ENCODE data around the gene LCLAT1.
A peak's percentile ranks its signal among the peaks of the same experiment; 100 is the strongest.

LCLAT1 gene

DNA sequence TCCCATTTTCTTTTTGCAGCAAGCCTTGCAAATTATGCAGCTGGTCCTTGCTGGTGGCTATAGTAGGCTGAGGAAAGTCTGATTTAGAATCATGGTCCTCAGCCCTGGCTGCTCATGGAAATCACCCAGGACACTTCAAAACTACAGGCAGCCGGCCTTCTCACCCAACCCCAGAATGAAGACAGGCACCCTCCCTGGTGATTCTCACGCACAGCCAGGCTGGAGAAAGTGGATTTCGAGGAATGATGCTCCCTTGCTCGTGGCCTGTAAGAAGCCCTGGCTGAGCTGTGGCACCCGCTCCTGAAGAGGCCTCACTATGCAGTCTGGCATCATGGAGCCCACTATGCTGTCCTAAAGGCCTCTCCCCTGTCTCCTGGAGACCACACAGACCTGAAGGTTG, 202.8 kb downstream of the LCLAT1 start:
- no peak for DNase-seq

DNA sequence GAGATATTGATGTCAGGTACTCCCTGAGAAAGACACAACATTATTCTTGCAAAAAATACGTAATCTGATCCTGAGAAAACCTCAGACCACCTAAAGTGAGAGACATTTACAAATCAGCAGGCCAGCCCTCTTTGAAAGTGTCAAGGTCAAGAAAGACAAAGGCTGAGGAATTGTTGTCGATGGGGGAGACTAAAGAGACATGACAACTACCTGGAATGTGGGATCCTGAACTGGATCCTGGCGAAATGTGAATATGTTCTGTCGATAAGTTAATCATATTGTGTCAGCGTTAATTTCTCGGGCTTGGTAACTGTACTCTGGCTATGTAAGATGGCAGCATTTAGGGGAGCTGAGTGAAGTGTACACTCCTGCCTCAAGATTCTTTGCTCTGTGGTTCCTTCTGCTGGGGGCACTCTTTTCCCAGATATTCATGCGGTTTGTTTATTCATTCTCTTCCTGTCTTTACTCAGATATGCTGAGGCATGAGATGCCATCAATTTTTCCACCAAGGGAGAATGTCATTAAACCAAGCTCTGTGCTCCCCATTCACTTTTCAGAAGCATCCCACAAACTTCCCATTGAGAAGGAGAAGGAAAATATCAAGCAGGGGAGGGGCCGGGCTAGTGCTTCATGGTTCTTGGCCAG, 205.3 kb downstream of the LCLAT1 start:
- DNase-seq: no peak

DNA sequence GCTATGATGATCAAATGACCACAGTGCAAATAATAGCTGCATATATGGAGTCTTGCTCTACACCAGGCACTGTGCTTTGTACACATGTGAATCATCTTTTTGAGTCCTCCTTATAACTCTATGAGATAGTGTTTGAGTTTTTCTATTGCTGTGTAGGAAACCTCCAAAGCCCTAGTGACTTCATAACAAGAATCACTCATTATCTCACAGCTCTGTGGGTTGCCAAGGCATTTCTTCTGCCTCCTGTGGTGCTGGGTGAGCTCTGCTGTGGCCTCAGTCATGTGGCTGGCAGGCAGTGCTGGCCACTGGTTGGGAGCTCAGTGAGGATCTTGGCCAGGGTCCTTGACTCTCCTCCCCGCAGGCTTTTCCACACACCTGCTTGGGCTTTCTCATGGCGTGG, 206.8 kb downstream of the LCLAT1 start:
- no peak for DNase-seq

DNA sequence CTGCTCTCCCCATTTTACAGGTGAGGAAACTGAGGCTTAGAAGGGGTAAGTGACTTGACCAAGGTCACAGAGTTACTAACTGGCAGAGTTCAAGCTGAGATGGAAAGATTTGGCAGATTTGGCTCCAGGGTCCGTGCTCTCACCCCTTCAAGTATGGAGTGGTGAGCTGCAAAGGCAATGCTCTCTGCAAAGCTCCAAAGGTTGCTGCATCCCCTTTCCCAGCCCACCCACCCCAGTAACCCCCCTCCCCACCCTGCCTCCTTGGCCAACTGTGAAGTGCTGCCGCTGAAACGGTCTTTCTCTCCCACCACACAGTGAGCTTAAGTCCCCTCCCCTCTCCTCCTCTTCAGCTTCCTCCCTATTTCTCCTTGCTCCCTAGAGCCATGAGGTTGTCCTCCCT, 207.4 kb downstream of the LCLAT1 start:
- no peak for DNase-seq

DNA sequence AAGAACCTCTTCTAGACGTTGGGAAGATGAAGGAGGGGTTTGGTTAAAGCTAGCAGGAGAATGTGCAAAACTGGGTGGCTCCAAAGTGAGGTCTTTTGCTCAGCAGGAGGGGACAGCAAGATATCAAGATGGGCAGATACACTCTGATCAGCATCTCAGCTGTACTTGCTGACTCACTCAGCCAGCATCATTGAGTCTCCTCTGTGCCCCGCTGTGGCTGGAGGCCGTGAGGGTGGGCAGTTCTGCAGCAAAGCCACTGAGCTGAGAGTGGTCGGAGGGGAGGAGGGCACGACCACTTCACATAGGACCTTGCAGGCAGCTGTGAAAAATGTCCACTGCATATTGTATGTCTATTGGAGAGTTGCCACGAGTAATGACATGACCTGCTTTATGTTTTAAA, 208.2 kb downstream of the LCLAT1 start:
- DNase-seq: no peak

DNA sequence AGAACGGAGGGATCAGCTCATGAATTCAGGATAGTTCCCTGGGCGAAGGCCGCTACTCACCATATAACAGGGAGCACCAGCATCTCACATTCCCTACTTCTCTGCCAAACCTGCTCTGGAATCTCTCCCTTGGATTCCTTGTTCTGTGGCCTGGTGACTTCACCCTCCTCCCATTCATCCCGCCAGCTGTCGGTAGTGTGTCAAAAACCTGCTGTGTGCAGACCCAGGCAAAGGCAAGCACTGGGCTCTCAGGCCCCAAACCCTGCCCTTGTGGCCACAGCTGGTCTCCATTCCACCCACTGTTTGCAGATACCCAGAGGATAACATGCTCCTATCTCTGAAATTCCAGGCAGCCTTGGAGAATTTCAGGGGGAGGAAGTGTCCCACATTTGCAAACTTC, 208.6 kb downstream of the LCLAT1 start:
- DNase-seq: no peak

DNA sequence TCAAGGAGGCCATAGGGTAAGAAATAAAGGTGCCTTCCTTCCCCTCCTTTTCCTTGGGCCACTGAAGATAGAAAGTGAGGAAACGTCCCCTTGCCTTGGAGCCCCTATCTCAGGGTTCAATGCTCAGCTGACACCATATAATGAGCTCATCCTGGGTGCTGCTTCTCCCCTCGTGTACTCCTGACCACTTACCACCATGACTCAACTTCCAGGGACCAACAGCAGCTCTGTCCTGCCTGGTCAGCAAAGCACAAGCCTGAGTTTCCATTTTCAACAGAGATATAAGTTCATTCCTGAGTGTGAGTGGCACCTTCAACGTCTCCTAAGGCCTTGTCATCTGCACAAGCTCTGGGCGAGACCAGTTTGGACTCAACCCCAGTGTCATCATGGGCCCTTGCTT, 209.0 kb downstream of the LCLAT1 start:
- no peak for DNase-seq

DNA sequence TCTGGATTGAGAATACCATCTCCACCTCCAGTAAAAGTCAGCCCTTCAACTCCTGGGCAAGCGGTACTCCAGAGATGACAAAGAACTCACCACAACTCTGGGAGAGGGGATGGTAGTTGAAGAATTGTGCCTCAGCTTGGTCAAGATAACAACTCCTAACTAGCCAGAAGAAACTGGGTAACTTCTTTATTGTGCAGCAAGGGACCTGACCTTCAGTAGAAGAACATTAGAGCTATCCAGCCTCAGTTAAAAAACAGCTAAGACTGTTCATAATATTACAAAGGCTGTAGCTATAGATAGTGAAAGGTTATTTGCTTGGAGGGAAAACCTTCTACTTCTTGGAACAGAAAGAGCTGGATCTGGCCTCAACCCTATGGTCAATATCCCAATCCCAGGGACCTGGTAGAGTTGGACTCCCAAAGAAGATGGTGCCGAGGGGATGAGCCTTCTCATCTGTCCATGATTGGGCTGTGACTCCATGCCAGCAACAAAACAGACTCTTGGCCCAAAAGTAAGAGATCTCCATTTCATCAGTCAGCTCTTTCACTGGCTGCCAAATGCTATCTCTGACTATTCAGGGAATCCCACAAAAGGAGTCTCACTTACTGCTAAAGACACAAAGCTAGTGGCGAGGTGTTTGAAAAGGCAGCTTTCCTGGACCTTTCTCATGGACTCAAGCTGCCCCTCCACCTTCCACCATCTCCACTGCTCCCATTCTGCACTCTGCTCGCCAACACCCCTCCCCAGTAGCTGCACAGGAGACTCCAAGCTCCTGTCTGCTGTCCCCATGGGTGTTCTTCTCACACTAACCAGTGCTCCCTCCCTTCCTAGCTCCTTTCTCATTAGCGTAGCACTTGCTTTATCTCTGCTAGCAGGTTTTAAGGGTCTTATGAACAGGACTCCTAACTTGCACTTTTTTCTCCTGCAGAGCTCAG, 214.4 kb downstream of the LCLAT1 start:
- DNase-seq: no peak

DNA sequence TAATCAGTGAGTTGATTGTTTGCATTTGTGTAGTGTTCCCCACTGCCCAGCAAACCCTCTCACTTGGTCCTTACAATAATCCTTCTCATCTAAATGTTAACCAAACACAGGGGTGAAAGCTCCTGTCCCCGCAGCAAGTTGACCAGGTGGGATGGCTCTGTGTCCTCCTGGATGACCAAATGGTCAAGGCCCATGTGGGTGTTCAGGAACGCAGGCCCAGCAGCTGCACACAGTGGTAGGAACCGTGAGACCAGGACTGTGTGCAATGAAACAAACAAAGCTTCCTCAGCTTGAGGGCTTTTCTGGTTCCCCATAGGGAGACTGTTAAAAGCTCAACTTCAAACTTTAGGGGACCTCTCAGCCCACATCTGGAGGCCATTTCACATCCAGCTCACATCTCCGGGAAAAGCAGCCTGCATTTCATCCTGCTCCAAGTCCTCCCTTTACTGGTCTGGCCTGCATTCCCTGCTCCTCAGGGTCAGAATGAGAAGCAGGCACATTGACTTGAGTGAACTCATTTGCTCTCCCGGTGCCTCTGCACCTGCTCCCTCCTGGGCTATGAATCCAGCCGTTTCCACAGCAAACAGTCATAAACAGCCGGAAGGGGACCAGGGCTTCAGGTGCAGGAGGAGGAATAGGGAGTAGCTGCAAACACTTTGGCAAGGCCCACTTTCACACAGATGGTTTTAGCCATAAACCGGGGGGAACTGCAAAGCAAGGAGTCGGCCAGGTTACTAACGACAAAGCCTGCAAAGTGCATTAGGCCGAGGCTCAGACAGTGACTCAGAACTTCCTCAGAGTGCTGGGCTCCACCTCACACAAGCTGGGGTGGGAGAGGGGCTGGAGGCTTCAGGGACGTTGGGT, 215.5 kb downstream of the LCLAT1 start:
- peak; percentile 68 for DNase-seq

DNA sequence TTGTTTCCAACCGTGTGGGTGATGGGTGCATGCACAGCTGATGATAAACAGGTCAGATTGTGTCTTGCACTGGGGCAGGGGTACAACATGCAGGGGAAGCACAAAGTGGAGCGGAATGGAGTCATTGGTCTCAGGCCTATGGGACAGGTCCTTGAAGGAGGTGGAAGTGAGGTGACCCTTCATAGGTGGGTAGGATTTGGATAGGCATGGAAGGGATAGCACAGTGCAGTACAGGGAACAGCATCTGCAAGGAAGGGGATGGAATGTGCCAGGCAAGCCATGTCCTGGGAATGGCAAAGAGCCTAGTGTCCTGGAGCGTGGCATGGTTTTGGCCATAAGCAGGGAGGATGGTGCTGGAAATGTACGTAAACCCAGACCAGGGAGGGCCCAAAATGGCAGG, 216.3 kb downstream of the LCLAT1 start:
- no peak for DNase-seq

DNA sequence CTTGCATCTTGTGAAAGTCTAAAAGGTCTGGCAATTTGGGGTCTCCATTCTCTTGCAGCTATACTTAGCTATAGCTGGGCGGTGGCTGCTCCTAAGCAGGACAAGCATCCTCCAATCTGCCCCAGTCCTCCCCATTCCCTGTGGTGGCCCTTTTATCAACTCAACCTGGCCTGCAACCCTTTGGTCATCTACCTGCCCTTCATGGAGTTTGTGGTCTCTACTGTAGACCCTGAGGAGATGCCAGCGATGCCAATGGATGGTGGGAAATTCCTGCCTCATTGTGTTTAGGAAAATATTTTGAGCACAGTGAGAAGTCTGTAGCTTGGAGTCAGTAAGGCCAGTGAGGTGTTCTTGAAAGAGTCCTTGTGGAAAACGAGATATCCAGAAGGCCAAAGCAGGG, 216.8 kb downstream of the LCLAT1 start:
- DNase-seq: no peak

DNA sequence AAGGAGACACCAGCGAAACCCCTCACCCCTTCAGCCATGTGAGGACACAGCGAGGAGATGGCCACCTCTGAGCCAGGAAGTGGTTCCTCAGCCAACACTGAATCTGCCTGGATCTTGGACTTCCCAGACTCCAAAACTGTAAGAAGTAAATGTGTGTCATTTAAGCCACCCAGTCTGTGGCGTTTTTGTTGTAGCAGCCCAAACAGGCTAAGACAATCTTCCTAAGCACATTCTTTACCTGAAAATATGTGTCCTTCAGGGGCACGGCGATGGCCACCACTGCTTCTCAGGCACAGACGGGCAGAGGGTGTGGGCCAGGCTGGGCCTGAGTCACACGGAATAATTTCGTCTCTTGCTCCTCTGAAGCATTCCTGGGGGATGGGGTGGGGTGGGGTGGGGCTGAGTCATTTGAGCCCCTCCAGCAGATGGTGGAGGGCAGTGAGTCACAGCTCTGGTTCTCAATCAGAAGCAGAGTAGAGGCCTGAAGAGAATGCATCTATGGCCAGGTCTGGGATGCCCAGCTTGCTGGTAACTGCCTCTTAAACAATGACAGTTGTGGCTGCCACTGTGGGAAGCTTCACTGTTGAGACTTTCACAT, 217.8 kb downstream of the LCLAT1 start:
- DNase-seq: no peak

DNA sequence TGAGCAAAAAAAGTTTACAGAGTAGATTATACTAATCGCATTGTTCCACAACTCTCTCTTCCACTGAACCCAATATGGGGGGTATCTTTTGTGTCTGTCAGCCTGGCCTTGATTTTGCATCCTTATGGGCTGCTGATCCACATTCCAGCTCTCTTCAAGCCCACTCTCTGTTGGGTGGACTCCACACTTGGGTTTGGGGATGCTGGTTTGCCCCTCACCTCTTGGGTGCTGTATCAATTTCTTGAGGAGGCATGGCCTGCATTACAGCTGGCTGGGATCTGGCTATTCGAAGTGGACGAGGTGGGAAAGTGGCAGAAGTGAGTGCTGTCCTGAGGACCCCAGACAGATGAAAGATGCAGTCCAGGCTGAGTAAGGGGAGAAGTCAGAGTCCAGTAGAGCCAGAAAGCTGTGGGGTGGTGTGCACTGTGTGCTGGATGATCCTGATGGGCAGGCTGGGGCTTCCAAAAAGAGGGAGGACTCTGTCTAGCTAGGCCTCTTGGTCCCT, 218.8 kb downstream of the LCLAT1 start:
- DNase-seq: no peak

DNA sequence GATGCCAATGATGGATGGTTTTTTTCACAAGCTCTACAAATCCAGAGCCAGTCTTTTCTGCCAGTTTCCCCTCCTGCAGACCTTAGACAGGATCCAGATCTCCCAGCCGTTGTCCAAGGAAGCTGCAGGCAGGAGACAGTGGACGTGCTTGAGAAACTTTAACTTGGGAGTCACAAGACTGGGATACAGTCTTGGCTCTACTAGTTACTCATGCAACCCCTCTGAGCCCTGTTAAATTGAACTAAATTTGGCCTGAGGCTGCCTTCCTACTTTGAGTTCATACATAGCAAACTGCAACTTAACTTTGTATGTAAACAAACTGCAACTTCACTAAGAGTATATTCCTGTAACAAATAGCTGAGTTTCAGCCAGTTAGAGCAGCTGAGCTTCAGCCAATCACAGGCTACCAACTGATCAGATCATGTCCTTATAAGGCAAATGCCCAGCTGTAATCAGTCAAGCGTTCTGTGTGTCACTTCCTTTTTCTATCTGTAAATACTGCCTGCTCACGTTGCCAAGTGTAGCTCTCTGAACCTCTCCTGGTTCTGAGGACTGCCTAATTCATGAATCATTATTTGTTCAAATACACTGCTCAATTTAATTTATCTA, 219.3 kb downstream of the LCLAT1 start:
- DNase-seq: no peak

DNA sequence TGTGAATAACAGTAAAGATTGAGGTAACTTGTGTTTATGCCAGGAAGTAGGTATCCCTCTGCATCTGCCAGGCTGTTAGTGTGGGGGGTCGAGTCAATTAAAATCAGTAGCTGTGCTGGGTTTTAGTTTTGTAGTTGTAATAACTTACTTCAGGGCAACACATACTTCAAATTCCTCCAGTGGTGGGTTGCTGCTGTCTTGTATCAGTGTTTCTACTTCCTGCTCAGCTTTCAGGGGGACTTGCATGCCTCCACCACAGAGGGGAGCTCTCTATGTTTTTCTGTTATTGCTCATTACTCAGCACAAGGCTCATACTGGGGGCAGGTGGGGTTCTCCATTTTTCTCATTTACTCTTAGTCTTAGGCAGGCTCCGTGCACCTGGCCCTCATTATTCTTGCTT, 223.4 kb downstream of the LCLAT1 start:
- no peak for DNase-seq

DNA sequence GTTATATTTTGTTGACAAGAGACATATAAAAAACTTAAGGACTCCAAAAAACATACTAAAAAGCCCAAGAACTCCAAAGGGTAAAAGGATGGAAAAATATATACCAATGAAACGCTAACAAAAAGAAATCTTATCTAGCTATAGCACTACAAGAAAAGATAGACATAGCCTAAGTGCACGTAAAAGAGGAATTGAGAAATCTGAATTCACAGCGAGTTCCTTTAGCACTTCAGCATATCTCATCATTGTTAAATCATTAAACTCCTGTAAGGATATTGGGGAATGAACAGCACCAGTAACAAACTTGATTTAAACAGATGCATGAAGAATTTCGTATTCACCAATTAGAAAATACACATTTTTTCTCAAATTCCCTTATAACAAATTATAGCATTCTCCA, 226.1 kb downstream of the LCLAT1 start:
- DNase-seq: no peak

DNA sequence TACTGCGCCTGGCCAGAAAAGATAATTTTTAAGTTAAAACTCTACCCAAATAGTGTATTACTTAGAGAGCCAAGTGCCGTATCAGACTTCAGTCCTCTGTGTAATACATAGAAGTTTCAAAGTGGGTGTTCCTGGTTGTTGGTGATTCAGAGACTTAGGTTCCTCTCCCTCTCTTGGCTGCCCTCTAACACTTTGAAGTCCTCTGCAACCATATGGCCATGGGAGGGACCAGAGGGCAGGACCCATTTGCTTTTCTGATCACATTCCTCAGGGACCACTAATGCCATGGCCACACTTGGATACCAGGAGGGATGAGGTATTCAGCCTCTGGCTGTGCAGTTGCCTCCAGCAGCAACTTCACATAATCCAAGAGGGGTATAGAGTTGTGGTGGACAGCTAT, 228.7 kb downstream of the LCLAT1 start:
- DNase-seq: no peak

DNA sequence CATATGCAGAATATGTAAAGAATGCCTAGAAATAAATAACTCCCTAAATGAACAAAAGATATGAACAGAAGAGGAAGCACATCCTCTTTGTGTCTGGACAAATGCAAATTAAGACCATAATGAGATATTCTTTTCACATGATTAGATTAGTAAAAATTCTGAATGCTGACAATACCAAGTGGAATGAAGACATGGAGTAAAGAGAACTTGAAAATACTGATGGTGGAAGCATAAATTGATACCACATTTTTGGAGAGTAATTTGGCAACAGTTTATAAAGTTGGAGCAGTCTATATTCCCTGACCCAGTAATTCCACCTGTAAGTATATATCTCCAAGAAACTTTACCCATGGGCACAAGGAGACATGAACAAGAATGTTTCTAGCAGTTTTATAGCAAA, 230.2 kb downstream of the LCLAT1 start:
- no peak for DNase-seq

DNA sequence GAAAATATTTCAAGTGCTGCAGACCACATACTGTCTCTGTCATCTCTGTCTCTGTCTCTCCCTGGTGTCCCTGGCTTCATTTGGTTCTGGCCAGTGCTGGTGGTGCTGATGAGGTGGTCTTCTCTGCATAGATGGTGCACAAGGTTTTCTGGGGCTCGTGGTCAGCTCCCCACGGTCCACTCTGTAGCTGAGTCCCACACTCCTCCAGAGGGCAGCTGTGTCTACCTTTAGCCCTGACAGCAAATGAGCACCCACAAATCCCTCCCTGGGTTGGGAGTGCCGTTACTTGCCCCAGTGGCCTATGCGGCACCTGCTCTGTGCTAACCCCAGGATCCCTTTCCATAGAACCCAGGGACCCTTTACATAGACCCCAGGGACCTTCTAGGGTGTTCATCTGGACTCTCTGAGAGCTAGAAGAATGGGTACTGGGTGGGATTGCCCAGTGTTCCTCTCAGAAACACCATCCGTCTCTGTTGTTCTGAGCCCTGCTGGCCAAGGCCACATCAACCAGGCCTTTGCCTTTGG, 230.9 kb downstream of the LCLAT1 start:
- DNase-seq: no peak

DNA sequence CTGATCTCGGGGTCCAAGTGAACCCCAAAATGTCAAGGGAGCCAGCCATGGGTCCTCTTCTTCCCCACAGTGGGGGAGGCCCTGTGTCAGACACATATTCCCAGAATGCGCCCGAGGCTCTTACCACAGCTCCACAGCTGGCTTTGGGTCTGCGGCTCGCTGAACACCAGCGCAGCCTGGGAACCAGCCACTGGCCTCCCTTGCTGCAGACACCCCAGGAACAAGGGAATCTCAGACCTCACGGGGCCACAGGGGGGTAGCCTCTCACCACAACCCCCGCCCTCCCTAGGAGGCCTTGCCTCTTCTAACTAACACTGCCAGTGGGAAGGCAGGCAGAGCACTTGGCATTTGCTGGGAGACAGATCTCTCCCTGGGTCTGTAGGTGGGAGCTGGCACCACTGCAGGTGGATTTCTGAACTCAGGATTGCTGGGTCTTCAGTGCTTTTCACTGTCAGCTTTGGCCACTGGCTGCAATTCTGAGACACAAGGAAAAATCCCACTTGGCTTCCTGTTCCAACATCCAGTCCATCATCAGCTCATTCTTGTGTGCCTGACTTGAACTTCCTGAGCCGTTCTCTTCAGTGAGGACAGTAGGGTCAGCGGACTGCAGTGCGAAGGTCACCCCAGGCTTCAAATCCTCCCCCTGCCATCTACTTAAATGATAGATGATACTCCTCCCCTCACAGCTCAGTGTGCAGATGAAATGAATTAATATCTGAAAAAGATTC, 231.5 kb downstream of the LCLAT1 start:
- DNase-seq: no peak

DNA sequence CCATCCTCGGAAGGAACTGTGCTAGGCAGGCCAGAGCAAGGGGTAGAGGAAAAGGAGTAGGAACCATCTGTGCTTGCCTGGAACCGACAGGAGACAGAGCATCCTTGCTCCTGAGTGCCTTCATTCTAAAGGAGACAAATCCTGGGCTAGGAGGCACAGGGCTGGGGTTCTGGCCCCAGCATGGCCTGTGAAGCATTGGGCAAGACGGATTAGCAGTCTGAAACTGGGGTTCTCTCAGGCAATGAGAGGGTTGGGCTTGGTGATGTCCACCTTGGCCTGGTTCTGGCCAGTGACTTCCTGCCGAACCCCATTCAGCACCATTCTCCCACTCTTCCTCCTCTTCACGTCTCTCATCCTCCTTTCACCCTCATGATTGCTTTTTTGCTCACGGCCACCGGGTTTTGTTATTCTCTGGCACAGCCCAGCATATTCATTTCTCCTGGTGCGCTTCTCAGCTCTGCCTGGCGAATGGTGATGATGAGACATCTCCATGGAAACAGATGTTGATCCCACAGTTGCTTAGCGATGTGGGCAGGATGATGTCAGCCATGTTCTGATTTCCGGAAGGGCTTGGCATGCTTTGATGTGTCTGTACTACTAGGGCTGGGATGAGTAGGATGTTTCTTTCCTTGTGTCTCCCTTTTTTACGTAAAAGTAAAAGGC, 232.5 kb downstream of the LCLAT1 start:
- DNase-seq: no peak

All from NCI-H1092 treated with DMSO at 0.1 percent for 48 hours (cell line).